ENCODE results near the gene SFSWAP.

- TF ChIP-seq CTCF (IDR thresholded peaks at IDR 0.05) (no peak), ELF4 (CRISPR knock-in tag; IDR thresholded peaks at IDR 0.05; ENCODE audit: low read depth) (no peak), JUN (CRISPR knock-in tag; IDR thresholded peaks at IDR 0.05) (no peak), ETV6 (CRISPR knock-in tag; IDR thresholded peaks at IDR 0.05) (no peak), NR3C1 (CRISPR knock-in tag; conservative IDR thresholded peaks at IDR 0.05; ENCODE audit: low read depth) (no peak), NFYB (CRISPR knock-in tag; conservative IDR thresholded peaks at IDR 0.05; ENCODE audit: low read depth) (no peak), ATF1 (CRISPR knock-in tag; IDR thresholded peaks at IDR 0.05) (no peak)
- TF ChIP-seq, protein P1, sequence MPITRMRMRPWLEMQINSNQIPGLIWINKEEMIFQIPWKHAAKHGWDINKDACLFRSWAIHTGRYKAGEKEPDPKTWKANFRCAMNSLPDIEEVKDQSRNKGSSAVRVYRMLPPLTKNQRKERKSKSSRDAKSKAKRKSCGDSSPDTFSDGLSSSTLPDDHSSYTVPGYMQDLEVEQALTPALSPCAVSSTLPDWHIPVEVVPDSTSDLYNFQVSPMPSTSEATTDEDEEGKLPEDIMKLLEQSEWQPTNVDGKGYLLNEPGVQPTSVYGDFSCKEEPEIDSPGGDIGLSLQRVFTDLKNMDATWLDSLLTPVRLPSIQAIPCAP (CRISPR knock-in tag; IDR thresholded peaks at IDR 0.05): no peak
- TF ChIP-seq, protein P2, sequence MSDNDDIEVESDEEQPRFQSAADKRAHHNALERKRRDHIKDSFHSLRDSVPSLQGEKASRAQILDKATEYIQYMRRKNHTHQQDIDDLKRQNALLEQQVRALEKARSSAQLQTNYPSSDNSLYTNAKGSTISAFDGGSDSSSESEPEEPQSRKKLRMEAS (CRISPR knock-in tag; IDR thresholded peaks at IDR 0.05): no peak
- TF ChIP-seq, protein P3, sequence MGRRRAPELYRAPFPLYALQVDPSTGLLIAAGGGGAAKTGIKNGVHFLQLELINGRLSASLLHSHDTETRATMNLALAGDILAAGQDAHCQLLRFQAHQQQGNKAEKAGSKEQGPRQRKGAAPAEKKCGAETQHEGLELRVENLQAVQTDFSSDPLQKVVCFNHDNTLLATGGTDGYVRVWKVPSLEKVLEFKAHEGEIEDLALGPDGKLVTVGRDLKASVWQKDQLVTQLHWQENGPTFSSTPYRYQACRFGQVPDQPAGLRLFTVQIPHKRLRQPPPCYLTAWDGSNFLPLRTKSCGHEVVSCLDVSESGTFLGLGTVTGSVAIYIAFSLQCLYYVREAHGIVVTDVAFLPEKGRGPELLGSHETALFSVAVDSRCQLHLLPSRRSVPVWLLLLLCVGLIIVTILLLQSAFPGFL (CRISPR knock-in tag; IDR thresholded peaks at IDR 0.05; ENCODE audit: borderline replicate concordance): no peak
- TF ChIP-seq, protein P4, sequence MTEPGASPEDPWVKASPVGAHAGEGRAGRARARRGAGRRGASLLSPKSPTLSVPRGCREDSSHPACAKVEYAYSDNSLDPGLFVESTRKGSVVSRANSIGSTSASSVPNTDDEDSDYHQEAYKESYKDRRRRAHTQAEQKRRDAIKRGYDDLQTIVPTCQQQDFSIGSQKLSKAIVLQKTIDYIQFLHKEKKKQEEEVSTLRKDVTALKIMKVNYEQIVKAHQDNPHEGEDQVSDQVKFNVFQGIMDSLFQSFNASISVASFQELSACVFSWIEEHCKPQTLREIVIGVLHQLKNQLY (CRISPR knock-in tag; IDR thresholded peaks at IDR 0.05): no peak
Observed at GRCh38 chr12:131751335-131751734, 40.4 kb downstream of the SFSWAP start.
